Measurements from ENCODE around the gene CAPN13. TPM values are rescaled to one million over a fixed set of nuclear protein-coding genes. Genes with fewer than 3 reads are reported as not detected.

CAPN13 gene
- total and polyA plus RNA-seq, 2 experiments from 2014 or later = 0.50 to 0.94 TPM

DNA sequence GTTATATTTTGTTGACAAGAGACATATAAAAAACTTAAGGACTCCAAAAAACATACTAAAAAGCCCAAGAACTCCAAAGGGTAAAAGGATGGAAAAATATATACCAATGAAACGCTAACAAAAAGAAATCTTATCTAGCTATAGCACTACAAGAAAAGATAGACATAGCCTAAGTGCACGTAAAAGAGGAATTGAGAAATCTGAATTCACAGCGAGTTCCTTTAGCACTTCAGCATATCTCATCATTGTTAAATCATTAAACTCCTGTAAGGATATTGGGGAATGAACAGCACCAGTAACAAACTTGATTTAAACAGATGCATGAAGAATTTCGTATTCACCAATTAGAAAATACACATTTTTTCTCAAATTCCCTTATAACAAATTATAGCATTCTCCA lies 134.1 kb downstream of the CAPN13 start:
- Mint-ChIP-seq H3K27me3 (ENCODE audit: insufficient read depth, low read depth, poor library complexity) (no peaks in the 10 kb centered on the region), H3K27ac (no peak overlapping the region), H3K9me3 (peaks cover 29% of the 10 kb centered on the region), H3K4me3 (no peak overlapping the region), H3K36me3 (ENCODE audit: low read depth) (peaks cover 24% of the 10 kb centered on the region), H3K4me1 (no peaks in the 10 kb centered on the region)
- Histone ChIP-seq H2AFZ (no peak overlapping the region), H3K36me3 (ENCODE audit: insufficient read depth) (peaks cover 5% of the 10 kb centered on the region; the same call in 1 of the 2 replicates), H3K9me2 (ENCODE audit: insufficient read depth) (0 out of 2 replicates have a peak, but pooled peaks cover 4% of the 10 kb centered on the region), H4K20me1 (replicated peaks; ENCODE audit: insufficient read depth) (no peaks in the 10 kb centered on the region), H3F3A (replicated peaks; ENCODE audit: low read depth) (no peaks in the 10 kb centered on the region), H3K79me2 (replicated peaks; ENCODE audit: insufficient read depth) (no peaks in the 10 kb centered on the region), H3K4me3 (no peak overlapping the region), H3K4me1 (ENCODE audit: insufficient read depth) (no peaks in the 10 kb centered on the region), H3K27me3 (ENCODE audit: insufficient read depth) (no peaks in the 10 kb centered on the region), H3K4me2 (no peak overlapping the region), H3K27ac (ENCODE audit: low read depth) (no peak overlapping the region)
- ATAC-seq = no peak
- TF ChIP-seq NANOG (IDR thresholded peaks at IDR 0.05; ENCODE audit: borderline replicate concordance) (no peak), ZNF331 (CRISPR knock-in tag; IDR thresholded peaks at IDR 0.05; ENCODE audit: low read depth) (no peak)
- DNase-seq (ENCODE audit: low spot score) = no peak

Small RNAs within 50 kb of the gene (small RNA-seq; reads per million reads assigned to genes)
- not detected for gene AC092569.1 (ENCODE audit: low replicate concordance)
